ENCODE measurements around the gene ISYNA1.

DNA sequence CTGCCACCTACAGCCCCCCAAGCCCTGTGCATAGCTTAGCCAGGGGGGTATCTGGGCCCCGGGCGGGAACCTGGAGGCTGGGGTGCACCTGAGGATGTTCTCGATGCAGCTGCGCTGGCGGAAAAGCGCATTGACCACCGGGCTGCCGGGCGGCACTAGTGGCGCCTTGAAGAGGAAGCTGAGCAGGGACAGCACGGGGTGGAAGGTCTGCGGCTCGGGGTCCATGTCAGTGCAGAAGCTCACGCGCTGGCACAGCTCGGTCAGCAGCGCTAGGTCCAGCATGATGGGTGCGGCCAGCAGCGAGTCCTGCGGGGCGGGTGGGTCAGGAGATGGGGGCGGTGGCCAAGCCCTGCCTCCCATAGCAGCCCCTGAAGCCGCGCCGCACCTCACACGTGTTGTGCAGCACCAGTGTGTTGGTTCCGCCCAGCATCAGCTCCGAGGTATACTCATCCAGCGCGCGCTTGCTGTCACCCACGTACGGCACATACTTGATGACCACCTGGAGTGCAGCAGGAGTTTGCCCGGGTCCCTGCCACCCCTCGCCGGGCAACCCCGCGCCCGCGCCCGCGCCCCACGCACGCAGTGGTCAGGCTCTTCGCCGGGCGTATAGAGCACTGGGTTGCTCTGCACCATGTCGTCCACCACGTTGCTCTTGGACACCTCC is 2.6 kb downstream of the ISYNA1 start:
- TF ChIP-seq, protein P1, sequence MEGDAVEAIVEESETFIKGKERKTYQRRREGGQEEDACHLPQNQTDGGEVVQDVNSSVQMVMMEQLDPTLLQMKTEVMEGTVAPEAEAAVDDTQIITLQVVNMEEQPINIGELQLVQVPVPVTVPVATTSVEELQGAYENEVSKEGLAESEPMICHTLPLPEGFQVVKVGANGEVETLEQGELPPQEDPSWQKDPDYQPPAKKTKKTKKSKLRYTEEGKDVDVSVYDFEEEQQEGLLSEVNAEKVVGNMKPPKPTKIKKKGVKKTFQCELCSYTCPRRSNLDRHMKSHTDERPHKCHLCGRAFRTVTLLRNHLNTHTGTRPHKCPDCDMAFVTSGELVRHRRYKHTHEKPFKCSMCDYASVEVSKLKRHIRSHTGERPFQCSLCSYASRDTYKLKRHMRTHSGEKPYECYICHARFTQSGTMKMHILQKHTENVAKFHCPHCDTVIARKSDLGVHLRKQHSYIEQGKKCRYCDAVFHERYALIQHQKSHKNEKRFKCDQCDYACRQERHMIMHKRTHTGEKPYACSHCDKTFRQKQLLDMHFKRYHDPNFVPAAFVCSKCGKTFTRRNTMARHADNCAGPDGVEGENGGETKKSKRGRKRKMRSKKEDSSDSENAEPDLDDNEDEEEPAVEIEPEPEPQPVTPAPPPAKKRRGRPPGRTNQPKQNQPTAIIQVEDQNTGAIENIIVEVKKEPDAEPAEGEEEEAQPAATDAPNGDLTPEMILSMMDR (IDR thresholded peaks at IDR 0.05) = no peak
- TF ChIP-seq POLR2A (IDR thresholded peaks at IDR 0.05) = no peak

Measured in Peyer's patch (tissue), 4 donors.